Lower lobe of right lung (tissue), 2 donors: Measurements from ENCODE around the gene RAB21. TPM values are rescaled to one million over a fixed set of nuclear protein-coding genes. Genes with fewer than 3 reads are reported as not detected.
A peak's percentile ranks its signal among the peaks of the same experiment; 100 is the strongest.
"Not testable (repeated sequence)": the region's sequence is repeated elsewhere in the genome, so short reads cannot be mapped to it uniquely, and the experiment has no call there.

Experiments
- ATAC-seq, 2 donors: fragments of 200-7000 bp; cut with Tn5 transposase; one replicate each; pipeline ENCODE4 v1.9.1; 2020 to 2022; ENCODE audit warnings: mild to moderate bottlenecking in 2 of 2, moderate library complexity in 2 of 2
- DNase-seq: peaks from one replicate; pipeline ENCODE4 v3.0.0-alpha.2; 2020
- H3K27ac ChIP-seq: fragments of 200-600 bp; one replicate; pipeline ENCODE4 v1.8.0; 2022
- H3K27me3 ChIP-seq: fragments of 200-600 bp; one replicate; pipeline ENCODE4 v1.8.0; 2022; ENCODE audit warnings: low read depth
- H3K36me3 ChIP-seq: fragments of 200-600 bp; one replicate; pipeline ENCODE4 v1.8.0; 2022; ENCODE audit warnings: mild to moderate bottlenecking
- H3K4me1 ChIP-seq: fragments of 200-600 bp; one replicate; pipeline ENCODE4 v1.8.0; 2022
- H3K4me3 ChIP-seq: fragments of 200-600 bp; one replicate; pipeline ENCODE4 v1.8.0; 2022; ENCODE audit warnings: mild to moderate bottlenecking
- H3K9me3 ChIP-seq: fragments of 200-600 bp; one replicate; pipeline ENCODE4 v1.8.0; 2022
- intact Hi-C: fragments of 100-400 bp; cut with DNase I; formaldehyde crosslinking; loops from one replicate; pipeline ENCODE4 v1.11.0; 2022
- total RNA-seq: library from RNA; stranded (reverse); fragmentation: NEBNext Ultra II Directional; extraction: Animal tissue kit (Norgen Biotek cat#: 25700); gene quantifications from one replicate; pipeline ENCODE4 v1.2.1, GENCODE V29; 2021
- TF ChIP-seq, protein P1 (sequence below): fragments of 200-600 bp; IDR thresholded peaks from one replicate; pipeline ENCODE4 v1.8.0; 2022; ENCODE audit warnings: antibody characterized with exemption, mild to moderate bottlenecking
- donor health status: DM: no; HTN: yes; CAD: no; lungs with severe emphysema.

Gene RAB21
- total RNA-seq, 1 donor from 2014 or later = 67.1 TPM

DNA sequence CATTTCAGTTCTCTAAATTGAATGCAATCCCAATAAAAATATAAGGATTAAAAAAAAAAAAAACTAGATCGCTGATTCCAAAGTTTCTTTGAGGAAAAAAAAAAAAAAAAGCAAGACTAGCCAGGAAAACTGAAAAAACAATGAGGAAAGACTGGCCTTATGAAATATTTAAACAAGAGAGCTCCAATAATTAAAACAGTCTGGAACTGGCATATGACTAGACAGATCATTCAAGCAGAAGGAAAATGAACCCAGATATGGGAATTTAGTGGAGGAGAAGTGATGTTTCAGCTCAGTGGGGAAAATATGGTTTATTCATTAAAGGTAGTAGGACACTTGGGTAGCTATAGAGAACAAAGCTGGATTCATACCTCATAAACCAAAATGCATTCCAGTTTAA lies 42.9 kb downstream of the RAB21 start:
- ATAC-seq (no peak), DNase-seq (no peak)
- Histone ChIP-seq H3K4me3 (no peak overlapping the region), H3K36me3 (no peaks in the 10 kb centered on the region), H3K4me1 (peaks cover 7% of the 10 kb centered on the region), H3K27me3 (no peaks in the 10 kb centered on the region), H3K27ac (no peak overlapping the region), H3K9me3 (no peaks in the 10 kb centered on the region)
- TF ChIP-seq, protein P1, sequence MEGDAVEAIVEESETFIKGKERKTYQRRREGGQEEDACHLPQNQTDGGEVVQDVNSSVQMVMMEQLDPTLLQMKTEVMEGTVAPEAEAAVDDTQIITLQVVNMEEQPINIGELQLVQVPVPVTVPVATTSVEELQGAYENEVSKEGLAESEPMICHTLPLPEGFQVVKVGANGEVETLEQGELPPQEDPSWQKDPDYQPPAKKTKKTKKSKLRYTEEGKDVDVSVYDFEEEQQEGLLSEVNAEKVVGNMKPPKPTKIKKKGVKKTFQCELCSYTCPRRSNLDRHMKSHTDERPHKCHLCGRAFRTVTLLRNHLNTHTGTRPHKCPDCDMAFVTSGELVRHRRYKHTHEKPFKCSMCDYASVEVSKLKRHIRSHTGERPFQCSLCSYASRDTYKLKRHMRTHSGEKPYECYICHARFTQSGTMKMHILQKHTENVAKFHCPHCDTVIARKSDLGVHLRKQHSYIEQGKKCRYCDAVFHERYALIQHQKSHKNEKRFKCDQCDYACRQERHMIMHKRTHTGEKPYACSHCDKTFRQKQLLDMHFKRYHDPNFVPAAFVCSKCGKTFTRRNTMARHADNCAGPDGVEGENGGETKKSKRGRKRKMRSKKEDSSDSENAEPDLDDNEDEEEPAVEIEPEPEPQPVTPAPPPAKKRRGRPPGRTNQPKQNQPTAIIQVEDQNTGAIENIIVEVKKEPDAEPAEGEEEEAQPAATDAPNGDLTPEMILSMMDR = no peak
- intact Hi-C loops = no loop called here

DNA sequence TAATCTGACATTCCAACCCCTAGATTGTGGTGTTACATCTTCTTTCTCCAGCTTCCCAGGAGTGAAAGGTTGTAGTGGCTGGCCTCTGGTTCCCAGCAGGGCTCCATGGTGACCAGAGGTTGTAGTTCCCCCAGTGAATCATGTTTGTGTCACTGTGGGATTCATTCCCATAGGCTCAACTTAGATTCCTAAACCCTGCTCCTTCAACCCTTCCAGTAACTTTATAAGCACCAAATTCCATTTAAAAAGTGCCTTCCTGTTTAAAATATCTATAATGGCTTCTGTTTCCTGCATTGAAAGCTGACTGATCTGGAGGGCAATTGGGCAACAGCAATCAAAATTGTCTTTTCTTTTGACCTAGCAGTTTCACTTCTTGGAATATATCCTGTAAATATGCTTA lies 44.4 kb downstream of the RAB21 start:
- no peak for ATAC-seq

DNA sequence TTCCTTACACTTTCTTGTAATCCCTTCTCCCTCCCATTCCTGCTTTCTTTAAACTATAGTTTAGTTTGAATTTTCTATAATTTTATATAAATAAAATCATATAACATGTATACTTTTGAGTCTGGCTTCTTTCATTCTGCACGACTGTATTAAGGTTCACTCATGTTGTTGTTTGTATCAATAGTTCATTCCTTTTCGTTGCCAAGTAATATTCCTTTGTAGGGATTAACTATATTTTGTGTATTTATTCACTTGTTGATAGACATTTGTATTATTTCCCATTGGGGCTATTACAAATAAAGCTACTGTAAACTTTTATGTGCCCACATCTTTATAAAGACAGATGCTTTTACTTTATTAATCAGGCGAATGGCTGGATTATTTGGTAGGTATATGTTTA lies 45.5 kb downstream of the RAB21 start:
- H3K27ac ChIP-seq = no peak overlapping the region
- TF ChIP-seq, protein P1 = no peak
- peaks cover 7% of the 10 kb centered on the region for H3K4me1 ChIP-seq
- H3K27me3 ChIP-seq = no peaks in the 10 kb centered on the region
- DNase-seq (no peak), ATAC-seq (no peak)
- no peaks in the 10 kb centered on the region for H3K36me3 ChIP-seq
- intact Hi-C loops = no loop called here
- H3K9me3 ChIP-seq = no peaks in the 10 kb centered on the region
- no peak overlapping the region for H3K4me3 ChIP-seq

More for the DNA sequence above, 44.4 kb downstream of the RAB21 start:
- DNase-seq = no peak
- no peaks in the 10 kb centered on the region for H3K9me3 ChIP-seq
- H3K36me3 ChIP-seq = no peaks in the 10 kb centered on the region
- H3K4me1 ChIP-seq = peaks cover 7% of the 10 kb centered on the region
- TF ChIP-seq, protein P1 = no peak
- H3K27ac ChIP-seq = peak overlapping the region; percentile 25
- H3K4me3 ChIP-seq = no peak overlapping the region
- intact Hi-C loops = no loop called here
- no peaks in the 10 kb centered on the region for H3K27me3 ChIP-seq

DNA sequence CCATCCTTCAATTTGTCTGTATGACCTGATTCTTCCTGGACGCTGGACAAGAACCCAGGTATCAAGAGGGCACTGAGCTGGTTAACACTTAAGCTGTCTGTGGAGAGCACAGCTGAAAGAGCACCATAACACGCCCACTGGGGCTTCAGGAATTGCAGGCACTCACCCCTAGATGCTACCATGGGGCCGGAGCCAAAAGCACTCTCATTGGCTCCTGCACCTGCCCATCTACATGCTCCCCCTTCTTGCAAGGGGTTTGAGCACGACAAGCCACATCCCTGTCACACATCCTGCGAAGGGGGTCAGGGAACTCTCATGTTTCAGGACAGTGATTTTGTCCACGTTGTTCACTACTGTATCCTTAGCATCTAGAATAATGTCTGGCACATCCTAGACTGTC lies 49.8 kb downstream of the RAB21 start:
- H3K4me1 ChIP-seq = peaks cover under 1% of the 10 kb centered on the region
- H3K27ac ChIP-seq = no peak overlapping the region
- no peaks in the 10 kb centered on the region for H3K9me3 ChIP-seq
- TF ChIP-seq, protein P1 = no peak
- H3K27me3 ChIP-seq = no peaks in the 10 kb centered on the region
- DNase-seq (no peak), ATAC-seq (no peak)
- no peaks in the 10 kb centered on the region for H3K36me3 ChIP-seq
- H3K4me3 ChIP-seq = no peak overlapping the region
- intact Hi-C loops = no loop called here

DNA sequence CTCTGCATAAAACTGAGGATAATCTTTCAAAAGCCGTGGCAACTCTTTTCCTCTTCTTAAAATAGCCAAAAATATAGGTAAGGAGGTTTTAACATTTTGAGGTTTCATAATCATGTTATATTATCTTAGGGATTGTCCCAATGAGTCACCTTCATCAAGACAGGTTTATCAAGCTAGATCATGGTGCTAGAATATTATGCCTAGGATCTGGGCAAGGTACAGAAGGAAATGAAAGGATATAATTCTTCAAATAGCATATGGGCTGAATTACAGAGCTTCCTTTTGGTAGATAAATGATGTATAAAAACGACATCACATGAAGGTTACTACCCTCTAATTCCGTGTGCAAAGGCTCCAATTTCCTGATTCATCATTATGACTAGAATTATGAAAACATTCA lies 56.3 kb downstream of the RAB21 start:
- no peaks in the 10 kb centered on the region for H3K4me1 ChIP-seq
- H3K9me3 ChIP-seq = no peaks in the 10 kb centered on the region
- intact Hi-C loops = no loop called here
- H3K27ac ChIP-seq = no peak overlapping the region
- H3K27me3 ChIP-seq = no peaks in the 10 kb centered on the region
- no peaks in the 10 kb centered on the region for H3K36me3 ChIP-seq
- TF ChIP-seq, protein P1 = no peak
- no peak for DNase-seq
- ATAC-seq = no peak
- no peak overlapping the region for H3K4me3 ChIP-seq

DNA sequence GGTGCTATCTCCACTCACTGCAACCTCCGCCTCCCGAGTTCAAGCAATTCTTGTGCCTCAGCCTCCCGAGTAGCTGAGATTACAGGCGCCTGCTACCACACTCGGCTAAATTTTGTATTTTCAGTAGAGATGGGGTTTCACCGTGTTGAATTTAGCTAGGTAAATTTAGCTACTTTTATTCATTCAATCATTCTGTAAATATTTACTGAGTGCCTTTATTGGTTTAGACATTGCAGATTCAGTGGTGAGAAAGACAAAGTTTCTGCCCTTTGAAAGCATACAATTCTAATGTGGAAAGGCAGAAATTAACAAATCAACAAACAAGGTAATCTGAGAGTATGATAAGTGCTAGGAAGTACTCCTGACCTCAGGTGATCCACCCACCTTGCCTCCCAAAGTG lies 60.6 kb downstream of the RAB21 start:
- intact Hi-C loops, H3K9me3 ChIP-seq: not testable (repeated sequence)

DNA sequence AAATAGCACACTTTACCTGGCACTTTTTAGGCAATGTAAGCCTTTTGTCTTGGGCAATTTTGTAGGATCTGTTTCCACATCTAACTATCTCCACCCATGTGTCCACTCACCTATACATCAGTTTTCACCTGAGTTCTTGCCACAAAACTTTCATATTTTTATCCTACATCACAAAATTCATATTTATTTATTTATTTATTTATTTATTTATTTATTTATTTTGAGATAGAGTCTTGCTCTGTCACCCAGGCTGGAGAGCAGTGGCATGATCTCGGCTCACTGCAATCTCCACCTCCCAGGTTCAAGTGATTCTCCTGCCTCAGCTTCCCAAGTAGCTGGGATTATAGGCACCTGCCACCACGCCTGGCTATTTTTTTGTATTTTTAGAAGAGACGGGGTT lies 67.4 kb downstream of the RAB21 start:
- H3K4me1 ChIP-seq, DNase-seq, H3K9me3 ChIP-seq, H3K36me3 ChIP-seq, H3K27me3 ChIP-seq, H3K27ac ChIP-seq, ATAC-seq, H3K4me3 ChIP-seq, intact Hi-C loops: not testable (repeated sequence)

More for the DNA sequence above, 60.6 kb downstream of the RAB21 start:
- not testable (repeated sequence) for H3K4me1 ChIP-seq, H3K4me3 ChIP-seq, DNase-seq, H3K27me3 ChIP-seq, H3K27ac ChIP-seq, H3K36me3 ChIP-seq, ATAC-seq
